Measurements from ENCODE around the gene ATP13A5.

DNA sequence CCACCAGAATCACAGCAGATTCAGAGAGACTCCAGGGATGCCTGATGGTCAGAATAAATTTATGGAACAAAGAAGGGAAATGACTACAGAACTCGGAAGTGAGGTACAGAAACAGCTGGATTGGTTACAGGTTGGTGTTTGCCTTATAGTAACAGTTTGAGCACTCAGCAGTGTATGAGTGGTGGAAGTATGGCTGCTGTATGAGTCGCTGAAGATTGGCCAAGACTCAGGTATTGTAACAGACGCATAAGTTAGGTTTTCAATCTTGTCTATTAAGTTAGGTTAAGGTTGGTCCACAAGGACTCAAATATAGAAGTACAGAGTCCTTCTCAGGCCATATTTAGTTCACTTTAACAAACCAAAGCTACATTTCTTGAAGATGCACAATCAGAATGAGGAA, 33.1 kb downstream of the ATP13A5 start:
- TF ChIP-seq CTCF (IDR thresholded peaks at IDR 0.05) (no peak), POLR2A (IDR thresholded peaks at IDR 0.05) (no peak)
